IMR-90 (cell line): ENCODE data around the gene RBM39. TPM values are rescaled to one million over a fixed set of nuclear protein-coding genes. Genes with fewer than 3 reads are reported as not detected.

Experiments used
- ATAC-seq: fragments of 200-7000 bp; cut with Tn5 transposase; 2 replicates; pipeline ENCODE4 v1.9.1; 2020; ENCODE audit warnings: low read depth, mild to moderate bottlenecking, moderate library complexity
- BruUV-seq: library from RNA; stranded (reverse); fragments of 400-500 nt; replicated peaks from 2 replicates; lab custom pipeline; 2021; lab: Mats Ljungman, UMichigan
- CTCF ChIA-PET: fragments of 300-600 bp; formaldehyde crosslinking; extraction: SDS; loops from one replicate; lab custom pipeline; 2021; ENCODE audit warnings: antibody characterized with exemption; lab: Yijun Ruan, JAX
- POLR2A ChIA-PET: fragments of 300-600 bp; sonication (Branson Sonifier 250); formaldehyde crosslinking; loops from one replicate; lab custom pipeline; 2022; ENCODE audit warnings: antibody characterized with exemption; ENCODE audit not compliant: unreplicated experiment; lab: Charles Lee
- DNase-seq: peaks from one replicate; pipeline ENCODE4 v3.0.0; 2013
- H2AFZ ChIP-seq: replicated peaks from 2 replicates; pipeline ENCODE3; 2013; ENCODE audit warnings: low read length, mild to moderate bottlenecking; ENCODE audit not compliant: poor library complexity
- H2AK5ac ChIP-seq: 2 replicates; pipeline ENCODE4 v1.6.1; 2013; ENCODE audit warnings: low read depth, low read length, inconsistent platforms
- H2AK9ac ChIP-seq: replicated peaks from 2 replicates; pipeline ENCODE3; 2013; ENCODE audit warnings: mild to moderate bottlenecking, low read depth, low read length, moderate library complexity; ENCODE audit not compliant: poor library complexity
- H2BK120ac ChIP-seq: 2 replicates; pipeline ENCODE4 v1.6.1; 2013; ENCODE audit warnings: low read depth, low read length, inconsistent platforms
- H2BK15ac ChIP-seq: 3 replicates; pipeline ENCODE4 v1.6.1; 2013; ENCODE audit warnings: low read depth, low read length, inconsistent platforms
- H2BK20ac ChIP-seq: 2 replicates; pipeline ENCODE4 v1.6.1; 2013; ENCODE audit warnings: low read depth, mild to moderate bottlenecking, inconsistent platforms, low read length, moderate library complexity
- H2BK5ac ChIP-seq: 2 replicates; pipeline ENCODE4 v1.6.1; 2013; ENCODE audit warnings: mild to moderate bottlenecking, low read depth, low read length, inconsistent platforms; ENCODE audit not compliant: poor library complexity, severe bottlenecking
- H3K14ac ChIP-seq: replicated peaks from 2 replicates; pipeline ENCODE4 v1.6.1; 2013; ENCODE audit warnings: low read depth, low read length, inconsistent platforms
- H3K18ac ChIP-seq: 2 replicates; pipeline ENCODE4 v1.6.1; 2013; ENCODE audit warnings: low read depth, low read length, control low read depth
- H3K23ac ChIP-seq: 2 replicates; pipeline ENCODE4 v1.6.1; 2013; ENCODE audit warnings: low read depth, low read length, inconsistent platforms
- H3K27ac ChIP-seq: 2 replicates; pipeline ENCODE4 v1.5.1; 2013; ENCODE audit warnings: mild to moderate bottlenecking, control low read depth, low read length; ENCODE audit not compliant: insufficient read depth
- H3K27me3 ChIP-seq: 2 replicates; pipeline ENCODE4 v1.6.1; 2013; ENCODE audit warnings: low read length; ENCODE audit not compliant: control insufficient read depth, insufficient read depth
- H3K36me3 ChIP-seq: 2 replicates; pipeline ENCODE4 v1.6.1; 2013; ENCODE audit warnings: low read length, mixed read lengths; ENCODE audit not compliant: control insufficient read depth, insufficient read depth
- H3K4ac ChIP-seq: 2 replicates; pipeline ENCODE4 v1.6.1; 2013; ENCODE audit warnings: low read depth, low read length, inconsistent platforms
- H3K4me1 ChIP-seq: 2 replicates; pipeline ENCODE4 v1.6.1; 2013; ENCODE audit warnings: low read length, mixed read lengths; ENCODE audit not compliant: control insufficient read depth, insufficient read depth
- H3K4me2 ChIP-seq: 2 replicates; pipeline ENCODE4 v1.6.1; 2013; ENCODE audit warnings: low read depth, mild to moderate bottlenecking, control low read depth, low read length, moderate library complexity
- H3K4me3 ChIP-seq: 2 replicates; pipeline ENCODE4 v1.5.1; 2013; ENCODE audit warnings: low read depth, mild to moderate bottlenecking, control low read depth, low read length, moderate library complexity; ENCODE audit not compliant: insufficient read depth
- H3K56ac ChIP-seq: 2 replicates; pipeline ENCODE4 v1.6.1; 2013; ENCODE audit warnings: low read length, inconsistent platforms; ENCODE audit not compliant: insufficient read depth; ENCODE audit errors: extremely low read depth
- H3K79me1 ChIP-seq, 2 experiments: 2 replicates each; pipeline ENCODE4 v1.6.1; 2013; ENCODE audit warnings: low read length in 2 of 2, inconsistent platforms in 1 of 2, low read depth in 1 of 2
- H3K9ac ChIP-seq: 2 replicates; pipeline ENCODE4 v1.6.1; 2013; ENCODE audit warnings: low read depth, low read length, control low read depth
- H3K9me1 ChIP-seq: 2 replicates; pipeline ENCODE4 v1.6.1; 2013; ENCODE audit warnings: low read length, inconsistent platforms; ENCODE audit not compliant: insufficient read depth
- H3K9me3 ChIP-seq: 2 replicates; pipeline ENCODE4 v1.6.1; 2013; ENCODE audit warnings: low read length; ENCODE audit not compliant: control insufficient read depth, insufficient read depth
- H4K20me1 ChIP-seq: 2 replicates; pipeline ENCODE4 v1.6.1; 2013; ENCODE audit warnings: low read length, inconsistent platforms; ENCODE audit not compliant: insufficient read depth
- H4K5ac ChIP-seq: 2 replicates; pipeline ENCODE4 v1.6.1; 2013; ENCODE audit warnings: mild to moderate bottlenecking, low read depth, low read length, control low read depth
- H4K8ac ChIP-seq, 2 experiments: 2 replicates each; pipeline ENCODE4 v1.6.1; 2013; ENCODE audit warnings: low read depth in 2 of 2, low read length in 2 of 2, control low read depth in 1 of 2, inconsistent platforms in 1 of 2
- H4K91ac ChIP-seq: 2 replicates; pipeline ENCODE4 v1.6.1; 2013; ENCODE audit warnings: low read depth, low read length, inconsistent platforms; ENCODE audit not compliant: insufficient read depth
- BHLHE40 ChIP-seq: fragments of 150-350 bp; IDR thresholded peaks from 2 replicates; pipeline ENCODE4 v1.6.1; 2016; ENCODE audit warnings: mild to moderate bottlenecking, low read depth, low read length
- CEBPB ChIP-seq: IDR thresholded peaks from 2 replicates; pipeline ENCODE4 v1.6.1; 2012; ENCODE audit warnings: low read depth, low read length, improper control_type of control experiment
- CHD1 ChIP-seq: IDR thresholded peaks from 2 replicates; pipeline ENCODE4 v1.6.1; 2012; ENCODE audit warnings: low read depth, low read length, improper control_type of control experiment
- FOS ChIP-seq: fragments of 150-350 bp; IDR thresholded peaks from 2 replicates; pipeline ENCODE4 v1.6.1; 2016; ENCODE audit warnings: low read depth, low read length
- MAFK ChIP-seq: IDR thresholded peaks from 2 replicates; pipeline ENCODE4 v1.6.1; 2012; ENCODE audit warnings: low read depth, low read length, improper control_type of control experiment
- MAZ ChIP-seq: IDR thresholded peaks from 2 replicates; pipeline ENCODE4 v1.6.1; 2012; ENCODE audit warnings: low read depth, mild to moderate bottlenecking, low read length, improper control_type of control experiment, moderate library complexity, borderline replicate concordance
- MXI1 ChIP-seq: IDR thresholded peaks from 2 replicates; pipeline ENCODE4 v1.6.1; 2012; ENCODE audit warnings: low read depth, mild to moderate bottlenecking, low read length, moderate library complexity, borderline replicate concordance
- NFE2L2 ChIP-seq: fragments of 150-350 bp; IDR thresholded peaks from 2 replicates; pipeline ENCODE4 v1.6.1; 2016; ENCODE audit warnings: low read depth, mild to moderate bottlenecking, low read length
- POLR2A ChIP-seq: IDR thresholded peaks from 2 replicates; pipeline ENCODE4 v1.6.1; 2012; ENCODE audit warnings: mild to moderate bottlenecking, low read depth, low read length
- RAD21 ChIP-seq: IDR thresholded peaks from 2 replicates; pipeline ENCODE4 v1.6.1; 2012; ENCODE audit warnings: low read length, improper control_type of control experiment
- RCOR1 ChIP-seq: IDR thresholded peaks from 2 replicates; pipeline ENCODE4 v1.6.1; 2012; ENCODE audit warnings: mild to moderate bottlenecking, low read length, improper control_type of control experiment; ENCODE audit not compliant: insufficient replicate concordance
- RFX5 ChIP-seq: IDR thresholded peaks from 2 replicates; pipeline ENCODE4 v1.8.0; 2012; ENCODE audit warnings: low read depth, mild to moderate bottlenecking, low read length, moderate library complexity
- SMC3 ChIP-seq: fragments of 150-350 bp; IDR thresholded peaks from 2 replicates; pipeline ENCODE4 v1.6.1; 2016; ENCODE audit warnings: low read depth, mild to moderate bottlenecking, antibody characterized with exemption, low read length, moderate library complexity
- WGBS, 2 experiments: methylation state at CpG; one replicate each; pipeline versions ENCODE4 v1.1.5 to v1.1.7; 2013; ENCODE audit warnings: missing lambda C conversion rate in 2 of 2; ENCODE audit not compliant: insufficient read length in 1 of 2; ENCODE audit errors: extremely low coverage in 2 of 2; 5-methylcytosine and 5-hydroxymethylcytosine counted together
- dilution Hi-C: fragments of 300-500 bp; cut with HindIII; formaldehyde crosslinking; loops from one replicate; pipeline ENCODE4 v1.14.3; 2018; ENCODE audit warnings: low sequenced_read_pairs; ENCODE audit not compliant: unreplicated experiment
- in situ Hi-C: fragments of 300-500 bp; cut with MboI; formaldehyde crosslinking; loops from 3 replicates; pipeline ENCODE4 v1.14.3; 2019; ENCODE audit warnings: low sequenced_read_pairs, inconsistent platforms, mixed read lengths
- intact Hi-C: fragments of 100-400 bp; cut with micrococcal nuclease; formaldehyde crosslinking; loops from 2 replicates; pipeline ENCODE4 v1.10.0; 2022
- polyA plus RNA-seq, 3 experiments: library from polyadenylated mRNA; depleted of rRNA; stranded (reverse); fragments of >200 nt; gene quantifications; 2 replicates each; pipeline ENCODE4 v1.2.3, GENCODE V29; 2012; ENCODE audit warnings: low replicate concordance in 1 of 3
- total RNA-seq: library from RNA; depleted of rRNA; stranded (reverse); fragments of >200 nt; gene quantifications from 2 replicates; pipeline ENCODE4 v1.2.3, GENCODE V29; 2012
- TF ChIP-seq, protein P1 (sequence below): fragments of 150-350 bp; IDR thresholded peaks from 2 replicates; pipeline ENCODE4 v1.6.1; 2016; ENCODE audit warnings: low read depth, mild to moderate bottlenecking, low read length, moderate library complexity, borderline replicate concordance
- TF ChIP-seq, protein P2 (sequence below): conservative IDR thresholded peaks from 2 replicates; pipeline ENCODE4 v1.5.1; 2012; ENCODE audit warnings: mild to moderate bottlenecking, low read depth, low read length, improper control_type of control experiment
- TF ChIP-seq, protein P3 (sequence below): fragments of 150-350 bp; IDR thresholded peaks from 2 replicates; pipeline ENCODE4 v1.6.1; 2017; ENCODE audit warnings: mild to moderate bottlenecking, antibody characterized with exemption, low read length, low read depth

RBM39 gene
- total and polyA plus RNA-seq, 2 of the 4 experiments (the other 2 are of a cell fraction): 106 to 166 TPM

DNA sequence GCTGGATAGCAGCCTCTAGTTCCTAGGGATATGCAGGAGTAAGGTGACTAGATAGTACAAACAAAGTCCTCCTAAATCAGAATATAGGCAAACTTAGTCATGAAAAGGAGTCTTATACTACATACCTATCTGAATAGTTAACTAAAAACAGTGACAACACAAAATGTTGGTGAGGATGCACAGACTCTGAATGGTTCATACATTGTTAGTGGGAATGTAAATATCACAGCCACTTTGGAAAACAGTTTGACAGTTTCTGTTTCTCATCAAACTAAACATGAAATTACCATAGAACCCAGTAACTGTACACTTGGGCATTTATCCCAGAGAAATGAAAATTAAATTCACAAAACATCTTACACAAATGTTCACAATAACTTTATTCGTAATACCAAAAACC is 60.1 kb downstream of the RBM39 start:
- Histone ChIP-seq H2BK20ac (no peak overlapping the region), H3K4ac (no peak overlapping the region), H2BK5ac (no peak overlapping the region), H4K8ac (no peak overlapping the region), H2AK5ac (no peak overlapping the region), H3K23ac (no peak overlapping the region), H2BK15ac (no peak overlapping the region), H3K36me3 (peaks cover 15% of the 10 kb centered on the region), H3K4me3 (no peak overlapping the region), H3K79me1 (no peaks in the 10 kb centered on the region), H3K4me1 (no peaks in the 10 kb centered on the region), H2BK120ac (no peak overlapping the region), H3K4me2 (no peak overlapping the region), H4K20me1 (no peaks in the 10 kb centered on the region), H3K9me3 (no peaks in the 10 kb centered on the region), H4K5ac (no peak overlapping the region), H3K9ac (no peak overlapping the region), H3K27ac (no peak overlapping the region), H3K14ac (no peak overlapping the region), H3K27me3 (no peaks in the 10 kb centered on the region), H3K9me1 (no peaks in the 10 kb centered on the region), H2AFZ (no peak overlapping the region), H4K91ac (no peak overlapping the region), H3K18ac (no peak overlapping the region), H2AK9ac (no peak overlapping the region), H3K56ac (no peak overlapping the region)
- no TSS peak for BruUV-seq
- DNase-seq: no peak
- dilution Hi-C loops: no loop called here
- no peak for TF ChIP-seq RFX5
- TF ChIP-seq NFE2L2: no peak
- no peak for TF ChIP-seq FOS
- no peak for TF ChIP-seq MAFK
- TF ChIP-seq SMC3: no peak
- TF ChIP-seq, protein P1, sequence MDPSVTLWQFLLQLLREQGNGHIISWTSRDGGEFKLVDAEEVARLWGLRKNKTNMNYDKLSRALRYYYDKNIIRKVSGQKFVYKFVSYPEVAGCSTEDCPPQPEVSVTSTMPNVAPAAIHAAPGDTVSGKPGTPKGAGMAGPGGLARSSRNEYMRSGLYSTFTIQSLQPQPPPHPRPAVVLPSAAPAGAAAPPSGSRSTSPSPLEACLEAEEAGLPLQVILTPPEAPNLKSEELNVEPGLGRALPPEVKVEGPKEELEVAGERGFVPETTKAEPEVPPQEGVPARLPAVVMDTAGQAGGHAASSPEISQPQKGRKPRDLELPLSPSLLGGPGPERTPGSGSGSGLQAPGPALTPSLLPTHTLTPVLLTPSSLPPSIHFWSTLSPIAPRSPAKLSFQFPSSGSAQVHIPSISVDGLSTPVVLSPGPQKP: no peak
- TF ChIP-seq, protein P2, sequence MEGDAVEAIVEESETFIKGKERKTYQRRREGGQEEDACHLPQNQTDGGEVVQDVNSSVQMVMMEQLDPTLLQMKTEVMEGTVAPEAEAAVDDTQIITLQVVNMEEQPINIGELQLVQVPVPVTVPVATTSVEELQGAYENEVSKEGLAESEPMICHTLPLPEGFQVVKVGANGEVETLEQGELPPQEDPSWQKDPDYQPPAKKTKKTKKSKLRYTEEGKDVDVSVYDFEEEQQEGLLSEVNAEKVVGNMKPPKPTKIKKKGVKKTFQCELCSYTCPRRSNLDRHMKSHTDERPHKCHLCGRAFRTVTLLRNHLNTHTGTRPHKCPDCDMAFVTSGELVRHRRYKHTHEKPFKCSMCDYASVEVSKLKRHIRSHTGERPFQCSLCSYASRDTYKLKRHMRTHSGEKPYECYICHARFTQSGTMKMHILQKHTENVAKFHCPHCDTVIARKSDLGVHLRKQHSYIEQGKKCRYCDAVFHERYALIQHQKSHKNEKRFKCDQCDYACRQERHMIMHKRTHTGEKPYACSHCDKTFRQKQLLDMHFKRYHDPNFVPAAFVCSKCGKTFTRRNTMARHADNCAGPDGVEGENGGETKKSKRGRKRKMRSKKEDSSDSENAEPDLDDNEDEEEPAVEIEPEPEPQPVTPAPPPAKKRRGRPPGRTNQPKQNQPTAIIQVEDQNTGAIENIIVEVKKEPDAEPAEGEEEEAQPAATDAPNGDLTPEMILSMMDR: no peak
- TF ChIP-seq MXI1: no peak
- TF ChIP-seq RAD21: no peak
- no peak for TF ChIP-seq MAZ
- no peak for TF ChIP-seq POLR2A
- TF ChIP-seq, protein P3, sequence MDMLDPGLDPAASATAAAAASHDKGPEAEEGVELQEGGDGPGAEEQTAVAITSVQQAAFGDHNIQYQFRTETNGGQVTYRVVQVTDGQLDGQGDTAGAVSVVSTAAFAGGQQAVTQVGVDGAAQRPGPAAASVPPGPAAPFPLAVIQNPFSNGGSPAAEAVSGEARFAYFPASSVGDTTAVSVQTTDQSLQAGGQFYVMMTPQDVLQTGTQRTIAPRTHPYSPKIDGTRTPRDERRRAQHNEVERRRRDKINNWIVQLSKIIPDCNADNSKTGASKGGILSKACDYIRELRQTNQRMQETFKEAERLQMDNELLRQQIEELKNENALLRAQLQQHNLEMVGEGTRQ: no peak
- no peak for TF ChIP-seq CHD1
- TF ChIP-seq CEBPB: no peak
- no peak for TF ChIP-seq RCOR1
- TF ChIP-seq BHLHE40: no peak
- WGBS, 2 experiments: 100% methylated on average over 1 of the region's 1 CpG
- 0 out of 2 replicates have a peak, but pooled peaks have one; percentile 17 for ATAC-seq
- POLR2A ChIA-PET: no interaction called here
- intact Hi-C loops: no loop called here
- in situ Hi-C loops: no loop called here
- CTCF ChIA-PET: no interaction called here
